Fibroblast of lung (primary cell): Measurements from ENCODE around the gene GFOD2.

Experiments used
- EZH2 ChIP-seq: IDR thresholded peaks from 2 replicates; pipeline ENCODE4 v1.5.1; 2012; ENCODE audit warnings: low read length, control low read depth, mild to moderate bottlenecking; ENCODE audit errors: missing control alignments
- TF ChIP-seq, protein P1 (sequence below), 2 donors: IDR thresholded peaks in 1 of 2; conservative IDR thresholded peaks in 1 of 2; 1 replicate in 1 of 2; 2 replicates in 1 of 2; pipeline ENCODE4 v1.5.1; 2011 to 2012; ENCODE audit warnings: low read length in 2 of 2, control low read depth in 1 of 2, inconsistent platforms in 1 of 2, low read depth in 1 of 2, mild to moderate bottlenecking in 1 of 2

DNA sequence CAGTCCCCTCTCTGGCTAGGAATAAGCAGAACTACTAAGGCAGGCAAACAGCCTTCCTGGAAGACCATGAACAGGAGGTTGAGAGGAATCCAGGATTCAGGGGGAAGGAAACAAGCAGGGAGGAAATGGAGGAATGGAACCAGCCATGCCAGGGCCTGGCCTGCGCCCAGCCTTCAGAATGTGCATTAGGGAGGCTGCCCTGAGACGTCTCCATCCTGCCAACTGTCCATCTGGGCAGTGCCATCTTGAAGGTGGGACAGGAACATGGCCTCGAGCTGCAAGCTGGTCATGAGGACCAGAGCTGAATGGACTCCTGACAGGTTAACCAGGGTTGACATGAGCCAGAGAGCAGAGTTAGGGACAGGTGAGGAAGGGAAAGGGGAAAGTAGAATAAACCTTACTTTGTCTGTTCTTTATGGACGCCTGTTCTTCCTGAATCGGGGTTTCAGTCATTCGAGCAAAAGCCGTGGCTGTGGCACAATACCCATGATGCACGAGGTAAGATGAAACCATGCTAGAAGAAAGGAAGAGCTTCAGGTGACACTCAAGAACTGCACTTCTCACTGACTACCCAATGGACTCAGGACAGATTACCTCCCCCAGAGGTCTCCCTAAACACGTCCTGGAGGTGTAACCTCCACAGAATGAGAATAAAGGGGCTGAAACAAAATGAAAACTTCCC lies 12.1 kb upstream of the GFOD2 start:
- TF ChIP-seq, protein P1, sequence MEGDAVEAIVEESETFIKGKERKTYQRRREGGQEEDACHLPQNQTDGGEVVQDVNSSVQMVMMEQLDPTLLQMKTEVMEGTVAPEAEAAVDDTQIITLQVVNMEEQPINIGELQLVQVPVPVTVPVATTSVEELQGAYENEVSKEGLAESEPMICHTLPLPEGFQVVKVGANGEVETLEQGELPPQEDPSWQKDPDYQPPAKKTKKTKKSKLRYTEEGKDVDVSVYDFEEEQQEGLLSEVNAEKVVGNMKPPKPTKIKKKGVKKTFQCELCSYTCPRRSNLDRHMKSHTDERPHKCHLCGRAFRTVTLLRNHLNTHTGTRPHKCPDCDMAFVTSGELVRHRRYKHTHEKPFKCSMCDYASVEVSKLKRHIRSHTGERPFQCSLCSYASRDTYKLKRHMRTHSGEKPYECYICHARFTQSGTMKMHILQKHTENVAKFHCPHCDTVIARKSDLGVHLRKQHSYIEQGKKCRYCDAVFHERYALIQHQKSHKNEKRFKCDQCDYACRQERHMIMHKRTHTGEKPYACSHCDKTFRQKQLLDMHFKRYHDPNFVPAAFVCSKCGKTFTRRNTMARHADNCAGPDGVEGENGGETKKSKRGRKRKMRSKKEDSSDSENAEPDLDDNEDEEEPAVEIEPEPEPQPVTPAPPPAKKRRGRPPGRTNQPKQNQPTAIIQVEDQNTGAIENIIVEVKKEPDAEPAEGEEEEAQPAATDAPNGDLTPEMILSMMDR (conservative IDR thresholded peaks at IDR 0.05 in 1 of 2, IDR thresholded peaks at IDR 0.05 in 1 of 2; ENCODE audit: low read depth in 1 of 2, low read length in 2 of 2) = no peak
- TF ChIP-seq EZH2 = no peak
